Epithelial cell of esophagus (primary cell): ENCODE data around the gene PCARE.
"Not testable (repeated sequence)": the region's sequence is repeated elsewhere in the genome, so short reads cannot be mapped to it uniquely, and the experiment has no call there.

Experiments
- DNase-seq: peaks from one replicate; pipeline ENCODE4 v3.0.0; 2010; ENCODE audit warnings: low read depth
- H3K4me3 ChIP-seq: 2 replicates; pipeline ENCODE4 v1.5.1; 2011; ENCODE audit warnings: mild to moderate bottlenecking, low read length, control low read depth
- TF ChIP-seq, protein P1 (sequence below): IDR thresholded peaks from 2 replicates; pipeline ENCODE4 v1.5.1; 2011; ENCODE audit warnings: low read depth, mild to moderate bottlenecking, low read length, control low read depth, inconsistent platforms; ENCODE audit not compliant: insufficient read depth; ENCODE audit errors: missing control alignments

Gene PCARE

DNA sequence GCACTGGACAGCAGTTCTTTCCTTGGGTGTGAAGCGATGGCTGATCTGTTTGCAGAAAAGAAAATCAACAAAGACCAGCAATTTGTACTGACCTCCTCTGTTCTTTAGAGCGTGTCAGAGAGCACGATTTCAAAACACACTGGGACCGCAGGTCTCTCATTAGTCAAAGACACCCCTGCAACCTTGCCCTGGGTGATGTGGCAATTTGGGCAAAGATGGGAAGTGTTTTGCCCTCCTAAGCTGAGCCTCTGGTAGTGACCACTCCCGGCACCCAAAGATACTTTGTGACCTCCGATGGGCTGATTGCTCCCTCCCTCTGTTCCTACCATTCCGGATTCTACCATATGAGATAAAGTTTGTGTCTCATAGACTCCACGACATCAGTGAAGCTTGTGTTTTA lies 22.6 kb upstream of the PCARE start:
- no peak for DNase-seq
- H3K4me3 ChIP-seq = no peak overlapping the region
- TF ChIP-seq, protein P1, sequence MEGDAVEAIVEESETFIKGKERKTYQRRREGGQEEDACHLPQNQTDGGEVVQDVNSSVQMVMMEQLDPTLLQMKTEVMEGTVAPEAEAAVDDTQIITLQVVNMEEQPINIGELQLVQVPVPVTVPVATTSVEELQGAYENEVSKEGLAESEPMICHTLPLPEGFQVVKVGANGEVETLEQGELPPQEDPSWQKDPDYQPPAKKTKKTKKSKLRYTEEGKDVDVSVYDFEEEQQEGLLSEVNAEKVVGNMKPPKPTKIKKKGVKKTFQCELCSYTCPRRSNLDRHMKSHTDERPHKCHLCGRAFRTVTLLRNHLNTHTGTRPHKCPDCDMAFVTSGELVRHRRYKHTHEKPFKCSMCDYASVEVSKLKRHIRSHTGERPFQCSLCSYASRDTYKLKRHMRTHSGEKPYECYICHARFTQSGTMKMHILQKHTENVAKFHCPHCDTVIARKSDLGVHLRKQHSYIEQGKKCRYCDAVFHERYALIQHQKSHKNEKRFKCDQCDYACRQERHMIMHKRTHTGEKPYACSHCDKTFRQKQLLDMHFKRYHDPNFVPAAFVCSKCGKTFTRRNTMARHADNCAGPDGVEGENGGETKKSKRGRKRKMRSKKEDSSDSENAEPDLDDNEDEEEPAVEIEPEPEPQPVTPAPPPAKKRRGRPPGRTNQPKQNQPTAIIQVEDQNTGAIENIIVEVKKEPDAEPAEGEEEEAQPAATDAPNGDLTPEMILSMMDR = no peak

DNA sequence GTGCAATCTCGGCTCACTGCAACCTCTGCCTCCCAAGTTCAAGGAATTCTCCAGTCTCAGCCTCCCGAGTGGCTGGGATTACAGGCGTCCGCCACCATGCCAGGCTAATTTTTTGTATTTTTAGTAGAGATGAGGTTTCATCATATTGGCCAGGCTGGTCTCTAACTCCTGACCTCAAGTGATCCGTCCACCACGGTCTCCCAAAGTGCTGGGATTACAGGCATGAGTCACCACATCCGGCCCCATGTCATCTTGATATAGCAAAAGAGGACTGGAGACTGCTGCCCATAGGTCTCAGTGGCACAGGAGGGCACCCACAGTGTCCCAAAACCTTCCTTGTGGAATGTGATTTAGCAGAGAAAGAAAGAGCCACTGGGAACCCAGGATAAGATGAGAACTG lies 16.0 kb upstream of the PCARE start:
- not testable (repeated sequence) for DNase-seq, H3K4me3 ChIP-seq

DNA sequence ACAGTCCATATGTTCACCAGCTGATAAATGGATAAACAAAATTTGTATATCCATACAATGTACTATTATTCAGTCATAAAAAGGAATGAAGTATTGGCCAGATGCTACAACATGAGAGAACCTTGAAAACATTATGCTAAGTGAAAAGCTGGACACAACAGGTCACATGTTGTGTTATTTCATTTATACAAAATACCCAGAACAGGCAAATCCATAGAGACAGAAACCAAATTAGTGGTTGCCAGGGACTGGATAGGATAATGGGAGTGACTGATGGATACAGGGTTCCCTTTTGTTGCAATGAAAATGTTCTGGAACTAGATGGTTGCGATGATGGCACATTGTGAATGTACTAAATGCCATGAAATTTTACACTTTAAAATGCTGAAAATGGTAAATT lies 10.2 kb upstream of the PCARE start:
- H3K4me3 ChIP-seq = no peak overlapping the region
- DNase-seq = no peak
- TF ChIP-seq, protein P1 = no peak

DNA sequence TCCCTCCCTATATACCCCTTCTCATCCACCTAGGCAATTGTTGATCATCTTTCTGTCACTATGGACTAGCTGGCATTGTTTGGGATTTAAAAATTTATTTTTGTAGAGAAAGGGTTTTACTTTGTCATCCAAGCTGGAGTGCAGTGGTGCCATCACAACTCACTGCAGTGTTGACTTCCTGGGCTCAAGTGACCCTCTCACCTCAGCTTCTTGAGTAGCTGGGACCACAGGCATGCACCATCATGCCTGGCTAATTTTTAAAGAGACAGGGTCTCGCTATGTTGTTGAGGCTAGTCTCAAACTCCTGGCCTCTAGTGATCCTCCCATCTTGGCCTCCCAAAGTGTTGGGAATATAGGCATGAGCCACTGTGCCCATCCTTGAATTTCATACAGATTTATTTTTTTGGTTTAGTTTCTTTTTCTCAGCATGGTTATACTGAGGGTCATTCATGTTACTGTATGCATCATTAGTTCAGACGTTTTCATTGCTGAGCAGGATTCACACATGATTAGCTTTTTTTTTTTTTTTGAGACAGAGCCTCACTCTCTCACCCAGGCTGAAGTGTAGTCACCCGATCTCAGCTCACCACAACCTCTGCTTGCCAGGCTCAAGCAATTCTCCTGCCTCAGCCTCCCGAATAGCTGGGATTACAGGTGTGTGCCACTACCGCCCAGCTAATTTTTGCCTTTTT lies 8.6 kb upstream of the PCARE start:
- no peak for DNase-seq
- no peak overlapping the region for H3K4me3 ChIP-seq
- TF ChIP-seq, protein P1 = no peak

DNA sequence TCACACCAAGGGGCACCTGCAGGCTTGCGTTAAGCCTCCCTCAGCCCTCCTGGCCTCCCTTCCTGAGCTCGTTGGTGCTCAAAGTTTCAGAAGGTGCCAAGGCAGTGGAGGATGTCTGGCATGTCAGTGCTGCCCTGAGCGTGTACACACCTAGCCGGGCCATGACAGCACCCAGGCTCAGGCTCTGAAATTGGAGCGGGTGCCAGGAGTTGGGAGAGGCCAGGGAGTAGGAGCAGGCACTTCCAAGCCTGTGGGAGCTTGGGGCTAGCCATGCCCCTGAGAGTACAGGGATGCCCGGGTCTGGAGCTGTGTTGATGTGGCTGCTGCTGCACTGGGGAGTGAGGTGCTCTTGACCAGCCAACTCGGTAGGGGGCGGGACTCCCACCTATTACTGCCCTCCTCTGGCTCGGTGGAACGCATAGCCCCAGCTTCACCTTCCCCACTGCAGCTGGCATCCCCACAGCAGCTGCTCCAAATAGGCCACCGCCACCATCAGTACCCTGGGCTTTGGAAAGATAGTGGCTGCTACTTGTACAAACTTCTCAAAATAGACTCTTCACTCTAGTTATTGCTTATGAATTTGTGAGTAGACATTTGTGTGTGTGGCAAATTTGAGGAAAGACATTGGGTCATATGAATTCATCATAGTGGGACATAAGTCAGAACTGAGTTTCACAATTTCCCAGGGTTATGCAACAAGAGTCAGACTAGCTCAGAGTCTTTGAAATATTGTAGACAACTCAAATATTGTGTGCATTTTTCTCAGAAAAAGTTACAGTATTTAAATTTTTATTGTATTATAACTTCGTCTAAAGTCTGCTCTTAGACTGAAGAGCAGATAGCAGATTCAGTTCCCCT lies 6.8 kb upstream of the PCARE start:
- DNase-seq = peak; percentile 82
- TF ChIP-seq, protein P1 = no peak
- no peak overlapping the region for H3K4me3 ChIP-seq

DNA sequence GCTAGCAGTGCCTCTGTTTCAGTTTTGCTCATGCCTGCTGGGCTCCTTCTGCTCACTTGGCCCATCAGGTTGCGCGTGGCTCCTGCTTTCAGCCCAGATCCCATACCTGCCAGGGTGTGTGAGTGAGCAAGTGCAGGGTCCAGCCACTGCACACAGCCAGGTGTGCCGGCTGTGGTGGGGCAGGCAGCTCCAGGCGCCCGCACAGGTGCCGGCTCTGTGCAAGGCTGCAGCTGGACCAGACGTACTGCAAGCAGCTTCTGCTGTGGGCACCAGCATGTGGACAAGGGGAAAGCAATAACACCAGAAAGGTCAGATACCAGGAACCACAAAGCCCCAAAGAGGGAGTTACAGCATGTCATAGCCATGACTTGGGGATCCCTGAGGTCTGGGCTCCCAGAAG lies 5.6 kb upstream of the PCARE start:
- H3K4me3 ChIP-seq = no peak overlapping the region
- no peak for DNase-seq
- TF ChIP-seq, protein P1 = no peak

DNA sequence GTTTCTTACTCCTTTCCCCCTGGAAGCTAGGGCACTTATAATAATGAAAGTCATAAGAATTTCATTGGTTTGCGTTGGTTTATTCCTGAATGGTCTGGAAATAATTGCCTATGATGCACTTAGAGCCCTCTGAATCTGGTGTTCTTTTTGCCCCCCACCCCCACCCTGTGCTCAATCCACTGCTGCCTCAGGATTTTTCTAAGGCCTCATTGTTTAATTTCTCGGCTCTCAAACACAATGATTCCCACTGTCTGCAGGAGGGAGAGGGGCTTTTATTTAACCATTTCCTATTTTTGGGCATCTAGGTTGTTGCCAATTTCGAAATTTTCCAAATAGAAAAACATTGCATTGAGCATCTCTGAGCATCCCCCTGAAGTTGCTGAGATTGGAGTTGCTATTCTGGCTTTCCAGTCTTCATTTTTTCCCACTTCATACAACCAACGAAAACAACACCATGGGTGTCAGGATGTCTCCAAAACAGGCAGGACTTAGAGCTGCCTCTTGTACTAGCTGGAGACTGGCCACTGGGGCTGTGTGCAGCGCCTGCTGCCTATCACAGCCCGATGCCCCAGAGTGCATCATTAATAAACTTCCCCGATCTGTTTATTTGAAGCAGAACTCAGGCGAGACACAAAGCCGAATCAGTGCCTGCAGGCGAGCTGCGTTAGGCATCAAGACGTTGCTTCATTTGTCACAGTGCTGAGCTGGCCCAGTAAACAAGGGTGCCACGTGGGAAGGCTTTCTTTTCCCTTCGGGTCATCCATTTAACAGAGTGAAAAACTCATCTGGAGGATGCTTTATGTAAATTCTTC lies 1.8 kb upstream of the PCARE start:
- peak; percentile 67 for DNase-seq

More for the DNA sequence above, 1.8 kb upstream of the PCARE start:
- TF ChIP-seq, protein P1 = no peak
- H3K4me3 ChIP-seq = no peak overlapping the region
